ENCODE results near the gene KAZN. TPM values are rescaled to one million over a fixed set of nuclear protein-coding genes. Genes with fewer than 3 reads are reported as not detected.

Gene KAZN
- polyA plus RNA-seq, 1 of the 3 experiments (the other 2 are of a cell fraction) = 6.8 TPM

DNA sequence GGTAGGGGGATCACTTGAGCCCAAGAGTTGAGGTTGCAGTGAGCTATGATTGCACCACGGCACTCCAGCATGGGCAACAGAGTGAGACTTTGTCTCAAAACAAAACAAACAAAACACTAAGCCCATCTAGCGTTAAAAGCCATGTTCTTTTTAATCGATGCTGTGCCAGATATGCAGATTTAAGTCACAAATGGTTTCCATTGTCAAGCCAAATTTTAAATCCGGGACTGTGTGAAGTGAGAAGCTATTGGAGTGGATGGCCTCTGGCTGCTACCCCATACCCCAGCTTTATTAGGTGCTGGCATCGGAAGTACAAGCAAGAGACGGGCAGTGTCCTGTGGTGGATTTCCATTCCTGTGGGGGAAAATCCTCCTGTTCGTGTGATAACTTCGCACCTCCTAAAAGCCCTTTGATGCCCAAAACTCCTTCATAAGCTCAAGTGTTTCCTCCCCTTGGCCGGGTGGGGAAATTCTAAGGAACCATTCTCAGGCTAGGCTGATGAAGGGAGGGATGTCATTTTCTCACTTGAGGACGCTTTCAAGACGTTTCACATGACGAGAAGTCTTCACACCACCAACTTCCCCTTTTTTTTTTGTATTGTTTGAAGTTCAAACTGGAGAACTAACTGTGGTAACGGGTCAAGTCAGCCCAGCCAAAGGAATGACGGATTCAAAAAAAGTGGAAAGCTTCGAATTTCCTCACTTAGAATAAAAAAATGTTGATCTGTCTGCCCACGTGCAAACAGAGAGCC is 140.8 kb downstream of the KAZN start:
- no peak for DNase-seq
- H3K9me2 ChIP-seq = no peaks in the 10 kb centered on the region
- H3K27ac ChIP-seq (ENCODE audit: low read depth in 2 of 2, low read length in 1 of 2) = no peak overlapping the region
- H3K4me2 ChIP-seq = no peak overlapping the region
- no peaks in the 10 kb centered on the region for H3K36me3 ChIP-seq (replicated peaks in 1 of 2; ENCODE audit: control insufficient read depth in 1 of 2, insufficient read depth in 2 of 2, low read length in 1 of 2)
- no peak overlapping the region for H2AFZ ChIP-seq (ENCODE audit: low read depth)
- no peak overlapping the region for H3K9ac ChIP-seq
- no peaks in the 10 kb centered on the region for H4K20me1 ChIP-seq (ENCODE audit: insufficient read depth)
- TF ChIP-seq RAD21 (IDR thresholded peaks at IDR 0.05; ENCODE audit: low read length) (no peak), GATA2 (CRISPR knock-in tag; IDR thresholded peaks at IDR 0.05) (no peak), FOSL2 (IDR thresholded peaks at IDR 0.05; ENCODE audit: borderline replicate concordance, low read depth) (no peak), RFX5 (IDR thresholded peaks at IDR 0.05; ENCODE audit: low read length) (no peak), MXI1 (IDR thresholded peaks at IDR 0.05; ENCODE audit: low read depth, low read length) (no peak), FOXJ3 (CRISPR knock-in tag; IDR thresholded peaks at IDR 0.05) (no peak), YY1 (IDR thresholded peaks at IDR 0.05; ENCODE audit: low read depth) (no peak), SIN3A (IDR thresholded peaks at IDR 0.05; ENCODE audit: borderline replicate concordance, low read depth, low read length) (no peak), EP300 (IDR thresholded peaks at IDR 0.05; ENCODE audit: borderline replicate concordance in 1 of 2, low read depth in 1 of 2, low read length in 1 of 2) (no peak), GABPA (IDR thresholded peaks at IDR 0.05; ENCODE audit: low read depth) (no peak)
- TF ChIP-seq, protein P1, sequence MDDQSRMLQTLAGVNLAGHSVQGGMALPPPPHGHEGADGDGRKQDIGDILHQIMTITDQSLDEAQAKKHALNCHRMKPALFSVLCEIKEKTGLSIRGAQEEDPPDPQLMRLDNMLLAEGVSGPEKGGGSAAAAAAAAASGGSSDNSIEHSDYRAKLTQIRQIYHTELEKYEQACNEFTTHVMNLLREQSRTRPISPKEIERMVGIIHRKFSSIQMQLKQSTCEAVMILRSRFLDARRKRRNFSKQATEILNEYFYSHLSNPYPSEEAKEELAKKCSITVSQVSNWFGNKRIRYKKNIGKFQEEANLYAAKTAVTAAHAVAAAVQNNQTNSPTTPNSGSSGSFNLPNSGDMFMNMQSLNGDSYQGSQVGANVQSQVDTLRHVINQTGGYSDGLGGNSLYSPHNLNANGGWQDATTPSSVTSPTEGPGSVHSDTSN (IDR thresholded peaks at IDR 0.05) = no peak
- TF ChIP-seq, protein P2, sequence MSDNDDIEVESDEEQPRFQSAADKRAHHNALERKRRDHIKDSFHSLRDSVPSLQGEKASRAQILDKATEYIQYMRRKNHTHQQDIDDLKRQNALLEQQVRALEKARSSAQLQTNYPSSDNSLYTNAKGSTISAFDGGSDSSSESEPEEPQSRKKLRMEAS (IDR thresholded peaks at IDR 0.05; ENCODE audit: low read depth) = no peak
- TF ChIP-seq, protein P3, sequence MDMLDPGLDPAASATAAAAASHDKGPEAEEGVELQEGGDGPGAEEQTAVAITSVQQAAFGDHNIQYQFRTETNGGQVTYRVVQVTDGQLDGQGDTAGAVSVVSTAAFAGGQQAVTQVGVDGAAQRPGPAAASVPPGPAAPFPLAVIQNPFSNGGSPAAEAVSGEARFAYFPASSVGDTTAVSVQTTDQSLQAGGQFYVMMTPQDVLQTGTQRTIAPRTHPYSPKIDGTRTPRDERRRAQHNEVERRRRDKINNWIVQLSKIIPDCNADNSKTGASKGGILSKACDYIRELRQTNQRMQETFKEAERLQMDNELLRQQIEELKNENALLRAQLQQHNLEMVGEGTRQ (IDR thresholded peaks at IDR 0.05; ENCODE audit: borderline replicate concordance, low read depth, low read length) = no peak
- TF ChIP-seq, protein P4, sequence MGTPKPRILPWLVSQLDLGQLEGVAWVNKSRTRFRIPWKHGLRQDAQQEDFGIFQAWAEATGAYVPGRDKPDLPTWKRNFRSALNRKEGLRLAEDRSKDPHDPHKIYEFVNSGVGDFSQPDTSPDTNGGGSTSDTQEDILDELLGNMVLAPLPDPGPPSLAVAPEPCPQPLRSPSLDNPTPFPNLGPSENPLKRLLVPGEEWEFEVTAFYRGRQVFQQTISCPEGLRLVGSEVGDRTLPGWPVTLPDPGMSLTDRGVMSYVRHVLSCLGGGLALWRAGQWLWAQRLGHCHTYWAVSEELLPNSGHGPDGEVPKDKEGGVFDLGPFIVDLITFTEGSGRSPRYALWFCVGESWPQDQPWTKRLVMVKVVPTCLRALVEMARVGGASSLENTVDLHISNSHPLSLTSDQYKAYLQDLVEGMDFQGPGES (IDR thresholded peaks at IDR 0.05; ENCODE audit: low read depth, low read length) = no peak
- TF ChIP-seq, protein P5, sequence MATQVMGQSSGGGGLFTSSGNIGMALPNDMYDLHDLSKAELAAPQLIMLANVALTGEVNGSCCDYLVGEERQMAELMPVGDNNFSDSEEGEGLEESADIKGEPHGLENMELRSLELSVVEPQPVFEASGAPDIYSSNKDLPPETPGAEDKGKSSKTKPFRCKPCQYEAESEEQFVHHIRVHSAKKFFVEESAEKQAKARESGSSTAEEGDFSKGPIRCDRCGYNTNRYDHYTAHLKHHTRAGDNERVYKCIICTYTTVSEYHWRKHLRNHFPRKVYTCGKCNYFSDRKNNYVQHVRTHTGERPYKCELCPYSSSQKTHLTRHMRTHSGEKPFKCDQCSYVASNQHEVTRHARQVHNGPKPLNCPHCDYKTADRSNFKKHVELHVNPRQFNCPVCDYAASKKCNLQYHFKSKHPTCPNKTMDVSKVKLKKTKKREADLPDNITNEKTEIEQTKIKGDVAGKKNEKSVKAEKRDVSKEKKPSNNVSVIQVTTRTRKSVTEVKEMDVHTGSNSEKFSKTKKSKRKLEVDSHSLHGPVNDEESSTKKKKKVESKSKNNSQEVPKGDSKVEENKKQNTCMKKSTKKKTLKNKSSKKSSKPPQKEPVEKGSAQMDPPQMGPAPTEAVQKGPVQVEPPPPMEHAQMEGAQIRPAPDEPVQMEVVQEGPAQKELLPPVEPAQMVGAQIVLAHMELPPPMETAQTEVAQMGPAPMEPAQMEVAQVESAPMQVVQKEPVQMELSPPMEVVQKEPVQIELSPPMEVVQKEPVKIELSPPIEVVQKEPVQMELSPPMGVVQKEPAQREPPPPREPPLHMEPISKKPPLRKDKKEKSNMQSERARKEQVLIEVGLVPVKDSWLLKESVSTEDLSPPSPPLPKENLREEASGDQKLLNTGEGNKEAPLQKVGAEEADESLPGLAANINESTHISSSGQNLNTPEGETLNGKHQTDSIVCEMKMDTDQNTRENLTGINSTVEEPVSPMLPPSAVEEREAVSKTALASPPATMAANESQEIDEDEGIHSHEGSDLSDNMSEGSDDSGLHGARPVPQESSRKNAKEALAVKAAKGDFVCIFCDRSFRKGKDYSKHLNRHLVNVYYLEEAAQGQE (IDR thresholded peaks at IDR 0.05; ENCODE audit: low read depth, low read length) = no peak
- H3K9me3 ChIP-seq = no peaks in the 10 kb centered on the region
- no peaks in the 10 kb centered on the region for H3F3A ChIP-seq (replicated peaks; ENCODE audit: insufficient read depth)
- CTCF ChIA-PET = interaction anchor here (0.6 to 1.8 kb wide), 4 partner anchors 8 to 289 kb away, joined by 3 to 4 read pairs (median 4); no protein-coding TSS in a partner anchor
- no peak overlapping the region for H3K4me3 ChIP-seq (ENCODE audit: low read depth in 2 of 2, low read length in 1 of 2)
- no peaks in the 10 kb centered on the region for H3K27me3 ChIP-seq (ENCODE audit: insufficient read depth)
- 37% methylated on average over 16 of the region's 16 CpGs for WGBS (ENCODE audit: low lambda C conversion rate)
- POLR2A ChIA-PET = no interaction called here
- H3K4me1 ChIP-seq (ENCODE audit: control insufficient read depth in 1 of 2, insufficient read depth in 2 of 2, low read depth in 1 of 2, low read length in 1 of 2) = no peaks in the 10 kb centered on the region
- H3K79me2 ChIP-seq (ENCODE audit: insufficient read depth) = no peaks in the 10 kb centered on the region
